ENCODE data around the gene RBBP8.

DNA sequence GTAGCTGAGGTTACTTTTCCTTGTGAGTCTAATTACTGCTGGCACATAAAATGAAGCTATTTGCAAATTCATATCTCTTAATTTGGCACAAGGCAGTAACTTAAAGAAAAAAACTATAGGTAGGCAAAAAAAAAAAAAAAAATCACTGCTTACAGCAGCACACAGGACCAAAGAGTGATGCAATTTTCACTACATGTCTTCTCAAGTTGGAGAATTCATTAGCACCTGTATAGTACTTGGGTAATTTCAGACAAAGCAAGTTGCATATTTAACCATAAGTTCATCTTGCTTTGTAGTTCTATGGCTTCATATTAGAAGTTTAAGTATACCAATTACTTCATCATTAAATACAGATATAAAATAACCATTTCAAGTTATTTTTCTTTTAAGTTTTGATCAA is 33.7 kb upstream of the RBBP8 start:
- TF ChIP-seq, protein P1, sequence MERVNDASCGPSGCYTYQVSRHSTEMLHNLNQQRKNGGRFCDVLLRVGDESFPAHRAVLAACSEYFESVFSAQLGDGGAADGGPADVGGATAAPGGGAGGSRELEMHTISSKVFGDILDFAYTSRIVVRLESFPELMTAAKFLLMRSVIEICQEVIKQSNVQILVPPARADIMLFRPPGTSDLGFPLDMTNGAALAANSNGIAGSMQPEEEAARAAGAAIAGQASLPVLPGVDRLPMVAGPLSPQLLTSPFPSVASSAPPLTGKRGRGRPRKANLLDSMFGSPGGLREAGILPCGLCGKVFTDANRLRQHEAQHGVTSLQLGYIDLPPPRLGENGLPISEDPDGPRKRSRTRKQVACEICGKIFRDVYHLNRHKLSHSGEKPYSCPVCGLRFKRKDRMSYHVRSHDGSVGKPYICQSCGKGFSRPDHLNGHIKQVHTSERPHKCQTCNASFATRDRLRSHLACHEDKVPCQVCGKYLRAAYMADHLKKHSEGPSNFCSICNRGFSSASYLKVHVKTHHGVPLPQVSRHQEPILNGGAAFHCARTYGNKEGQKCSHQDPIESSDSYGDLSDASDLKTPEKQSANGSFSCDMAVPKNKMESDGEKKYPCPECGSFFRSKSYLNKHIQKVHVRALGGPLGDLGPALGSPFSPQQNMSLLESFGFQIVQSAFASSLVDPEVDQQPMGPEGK (CRISPR knock-in tag; IDR thresholded peaks at IDR 0.05; ENCODE audit: borderline replicate concordance), result no peak
- TF ChIP-seq ZFP30 (CRISPR knock-in tag; IDR thresholded peaks at IDR 0.05), result no peak

Data from SK-N-SH treated with all-trans-retinoic acid at 6 μM for 48 hours (cell line).